Central memory CD4-positive, alpha-beta T cell (primary cell): ENCODE measurements around the gene OR1D5.
"Not testable (repeated sequence)": the region's sequence is repeated elsewhere in the genome, so short reads cannot be mapped to it uniquely, and the experiment has no call there.

Experiments
- DNase-seq: peaks from one replicate; pipeline ENCODE4 v3.0.0; 2022
- total RNA-seq, 3 experiments: gene quantifications; one replicate each; lab custom pipeline; 2026; lab: John Stamatoyannopoulos, UW

The OR1D5 gene
- 0 reads per million in 3 experiments for total RNA-seq

- DNase-seq = not testable (repeated sequence)
These were observed at the start of gene OR1D5 for GRCh38 chr17:3063507-3063906. OR1D5 (minus strand) TSS chr17:3063607; CDS start chr17:3063607, 0 bp downstream.

GRCh38 chr17:3104322-3104721 is 40.9 kb upstream of the OR1D5 start, which contains the start of gene OR1D2:
OR1D2 (minus strand) TSS chr17:3104422; CDS start chr17:3092996, 11,426 bp downstream.
- DNase-seq = no peak

DNA sequence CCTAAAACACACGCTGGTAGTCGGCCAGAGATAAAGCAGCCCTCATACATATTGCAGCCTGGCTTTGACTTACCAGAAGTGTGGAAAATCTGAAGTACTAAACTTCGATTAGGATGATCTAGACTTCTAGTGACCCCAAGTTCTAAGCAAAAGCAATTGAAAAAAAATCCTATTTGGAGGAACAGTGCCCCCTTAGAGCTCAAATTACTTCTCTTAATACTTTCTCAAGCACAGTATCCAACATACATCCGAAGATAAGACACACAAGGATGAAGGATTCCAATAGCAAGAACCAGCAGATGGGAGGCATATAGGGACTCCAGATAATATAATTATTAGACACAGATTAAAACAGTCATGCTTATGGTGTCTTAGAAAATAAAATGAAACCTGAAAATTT is 10.4 kb upstream of the OR1D5 start:
- not testable (repeated sequence) for DNase-seq

DNA sequence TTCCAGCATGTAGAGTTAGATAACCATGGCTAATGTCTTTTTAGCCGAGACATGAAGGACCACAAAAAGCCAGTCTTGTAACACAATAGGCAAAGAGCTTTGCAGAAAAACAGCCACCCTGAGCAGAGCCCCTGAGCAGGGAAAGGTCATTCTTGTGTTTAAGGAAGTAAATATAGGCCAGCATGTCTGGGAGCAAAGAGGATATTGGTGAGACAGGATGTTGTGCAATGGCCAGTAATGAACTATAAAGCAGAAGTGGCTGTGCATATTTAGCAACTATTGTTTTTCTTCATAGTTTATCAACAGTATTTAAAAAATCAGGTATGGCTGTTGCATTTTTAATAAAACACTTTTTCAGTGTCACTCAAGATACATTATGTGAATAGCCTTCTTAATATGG is 1.8 kb upstream of the OR1D5 start:
- not testable (repeated sequence) for DNase-seq

- not testable (repeated sequence) for DNase-seq
These were observed 506 bp downstream of the OR1D5 start for GRCh38 chr17:3062824-3063377.

DNA sequence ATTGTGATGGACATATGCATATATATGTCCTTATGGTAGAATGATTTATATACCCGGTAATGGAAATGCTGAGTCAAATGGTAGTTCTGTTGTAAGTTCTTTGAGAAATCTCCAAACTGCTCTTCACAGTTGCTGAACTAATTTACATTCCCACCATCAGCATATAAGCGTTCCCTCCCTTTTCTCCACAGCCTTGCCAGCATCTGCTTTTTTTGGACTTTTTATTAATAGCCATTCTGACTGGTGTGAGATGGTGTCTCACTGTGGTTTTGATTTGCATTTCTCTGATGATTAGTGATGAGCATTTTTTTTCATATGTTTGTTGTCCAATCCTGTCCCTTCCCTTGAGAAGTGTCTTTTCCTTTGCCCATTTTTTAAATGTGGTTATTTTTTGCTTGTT is 8.5 kb downstream of the OR1D5 start:
- not testable (repeated sequence) for DNase-seq

- DNase-seq = no peak
These were observed 13.6 kb downstream of the OR1D5 start for GRCh38 chr17:3049705-3050295.

DNA sequence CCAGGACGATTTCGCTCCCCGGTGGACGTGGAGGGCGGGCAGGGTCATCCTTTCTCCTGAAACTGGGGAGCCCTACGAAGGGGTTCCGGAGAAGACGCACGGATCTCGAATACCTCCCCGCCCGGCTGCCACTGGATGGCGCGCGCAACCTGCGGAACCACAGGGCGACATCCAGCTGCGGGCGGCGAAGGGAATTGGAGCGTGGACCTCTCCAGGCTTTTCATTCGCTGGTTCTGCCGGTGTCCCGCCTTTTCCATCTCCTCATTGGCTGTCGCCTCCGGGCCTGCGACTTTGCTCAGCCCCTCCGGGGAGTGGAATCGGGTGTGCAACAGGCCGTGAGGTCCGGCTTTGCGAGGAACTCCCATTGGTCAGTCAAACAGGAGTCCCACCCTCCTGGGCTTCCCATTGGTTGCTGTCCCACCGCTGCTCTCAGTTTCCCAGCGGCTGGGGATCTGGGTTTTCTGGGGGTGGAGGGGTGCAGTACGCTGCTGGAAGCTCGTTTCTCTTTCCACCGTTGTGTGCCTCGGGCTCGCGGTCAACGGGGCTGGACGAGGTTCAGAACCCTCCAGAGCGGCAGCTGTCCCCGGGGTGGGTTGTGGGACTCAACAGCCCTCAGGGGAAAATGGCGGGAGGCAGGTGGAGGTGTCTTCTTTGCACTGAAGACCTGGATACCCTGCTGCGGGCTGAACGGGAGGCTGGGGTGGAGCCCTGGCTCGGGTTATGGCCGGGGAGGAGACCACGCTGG is 14.5 kb downstream of the OR1D5 start:
- peak; percentile 96 for DNase-seq

DNA sequence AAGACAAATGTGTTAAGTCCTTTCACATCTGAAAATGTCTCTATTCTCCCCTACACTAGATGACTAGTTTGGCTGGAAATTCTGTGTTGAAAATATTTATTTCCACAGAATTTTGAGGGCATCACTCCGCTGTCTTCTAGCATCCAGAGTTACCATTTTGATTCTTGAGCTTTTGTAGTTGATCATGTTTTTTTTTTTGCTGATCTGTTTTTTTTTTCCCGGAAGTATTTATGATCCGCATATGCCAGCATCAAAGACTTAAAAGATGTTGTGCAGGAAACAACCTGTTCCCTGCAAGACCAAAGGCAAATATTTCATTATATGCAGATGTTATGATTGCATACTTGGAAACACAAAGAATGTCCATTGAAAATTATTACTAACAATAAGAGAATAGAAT is 16.7 kb downstream of the OR1D5 start:
- DNase-seq = no peak

GRCh38 chr17:3043737-3044365 is 19.6 kb downstream of the OR1D5 start:
- DNase-seq = no peak

DNA sequence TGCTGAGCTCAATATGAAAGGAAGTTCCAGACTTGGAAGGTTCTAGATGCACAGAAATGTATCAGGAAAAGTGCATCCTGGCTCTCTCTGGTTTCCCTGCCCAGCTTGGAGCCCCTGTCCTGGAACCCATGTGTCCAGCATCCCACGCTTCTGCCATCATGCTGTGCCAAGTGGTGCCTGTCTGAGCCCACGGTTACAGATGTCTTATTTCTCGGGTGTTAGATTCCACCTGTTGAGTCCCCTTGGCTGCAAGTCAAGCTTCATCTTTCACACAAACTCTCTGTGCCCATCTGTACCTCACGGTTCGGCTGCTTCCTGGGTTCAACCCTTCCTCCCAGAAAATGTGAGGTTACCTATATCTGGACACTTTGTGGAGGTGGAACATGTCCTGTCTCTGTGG is 22.5 kb downstream of the OR1D5 start:
- no peak for DNase-seq

GRCh38 chr17:3039736-3040135 is 23.7 kb downstream of the OR1D5 start:
- no peak for DNase-seq

- DNase-seq = no peak
These were observed 24.5 kb downstream of the OR1D5 start for GRCh38 chr17:3038941-3039340.

GRCh38 chr17:3037259-3037658 is 26.1 kb downstream of the OR1D5 start:
- no peak for DNase-seq

- DNase-seq = no peak
These were observed 26.6 kb downstream of the OR1D5 start for GRCh38 chr17:3036800-3037199.

GRCh38 chr17:3035968-3036280 is 27.5 kb downstream of the OR1D5 start:
- DNase-seq = no peak

- DNase-seq = no peak
These were observed 28.0 kb downstream of the OR1D5 start for GRCh38 chr17:3035256-3035967.

DNA sequence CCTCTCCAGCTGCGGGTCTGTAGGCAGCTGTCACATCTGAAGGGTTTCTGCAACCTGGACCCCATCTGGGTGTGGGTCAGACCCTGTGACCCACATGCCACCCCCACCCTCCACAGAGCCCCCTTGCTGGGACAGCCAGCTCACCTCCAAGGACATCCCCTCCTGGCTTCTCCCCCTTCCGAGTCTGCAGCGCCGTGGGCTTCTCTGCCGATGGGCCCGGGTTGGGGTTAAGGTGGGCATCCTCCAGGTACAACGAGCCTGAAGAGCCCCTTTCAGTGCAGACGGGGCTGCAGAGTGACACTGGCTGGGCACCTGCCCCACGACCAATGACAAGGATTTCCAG is 28.9 kb downstream of the OR1D5 start:
- DNase-seq = no peak

GRCh38 chr17:3033741-3034577 is 29.4 kb downstream of the OR1D5 start:
- DNase-seq = no peak

DNA sequence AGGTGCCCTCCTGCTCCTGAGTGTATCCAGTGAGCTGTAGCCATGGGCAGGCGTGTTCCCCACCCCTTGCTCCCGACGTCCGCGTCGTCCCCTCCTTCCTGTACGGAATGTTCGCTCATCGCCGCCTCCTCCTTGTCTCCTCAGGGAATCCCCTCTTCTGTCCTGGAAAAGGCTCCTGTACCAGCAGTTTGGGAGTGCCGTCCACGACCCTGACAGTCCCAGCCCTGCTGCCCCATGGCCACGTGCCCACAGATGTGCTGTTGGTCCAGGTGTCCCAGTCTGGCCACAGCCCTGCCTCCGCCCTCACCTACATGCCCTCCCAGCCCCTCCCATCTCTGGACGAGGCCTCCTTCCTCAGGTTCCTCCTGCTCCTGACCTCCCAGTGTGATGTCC is 30.2 kb downstream of the OR1D5 start:
- no peak for DNase-seq

DNA sequence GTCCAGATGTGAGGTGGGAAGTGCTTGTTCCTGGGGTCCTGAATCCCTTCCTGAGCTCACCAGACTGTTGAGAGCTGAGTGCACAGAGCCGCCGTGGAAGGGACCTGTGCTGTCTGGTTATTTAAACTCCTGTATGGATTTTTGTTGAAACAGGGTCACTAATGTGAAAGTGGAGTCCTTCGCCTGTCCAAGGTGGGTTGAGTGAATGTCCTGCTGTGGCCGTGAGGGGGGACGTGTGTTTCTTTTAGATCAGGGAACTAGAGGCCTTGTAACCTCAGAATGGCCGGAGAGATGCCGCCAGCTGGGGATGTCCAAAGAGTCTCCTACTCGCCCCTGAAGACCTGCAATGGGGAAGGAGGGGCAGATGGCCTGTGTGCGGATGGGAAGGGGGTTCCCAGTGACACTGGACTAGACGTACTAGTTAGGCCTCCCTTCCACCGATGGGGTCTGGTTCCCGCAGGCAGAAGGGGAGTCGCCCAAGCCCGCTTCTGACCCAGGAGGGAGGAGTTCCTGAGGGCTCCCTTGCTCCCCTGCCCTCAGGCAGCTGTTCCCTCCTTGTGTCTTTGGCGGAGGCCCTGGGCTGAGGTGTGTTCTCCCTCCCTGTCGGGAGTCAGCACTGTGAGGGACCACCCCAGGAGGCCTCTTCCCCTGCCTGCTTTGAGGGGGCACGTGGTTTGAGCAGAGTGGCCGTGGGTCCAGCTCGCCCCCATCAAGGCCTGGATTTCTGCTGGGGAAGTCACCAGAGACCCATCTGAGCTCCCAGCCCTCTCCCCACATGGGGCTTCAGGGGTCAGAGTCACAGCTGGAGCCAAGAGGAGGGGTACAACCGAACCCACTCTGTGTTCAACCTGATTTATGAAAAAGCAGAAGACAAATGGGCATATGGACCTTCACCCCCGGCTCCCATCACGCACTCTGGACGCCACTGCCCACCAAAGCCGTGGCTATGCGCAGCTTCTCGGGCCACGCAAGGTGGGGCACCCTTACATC is 30.9 kb downstream of the OR1D5 start:
- no peak for DNase-seq
